K562 (cell line): ENCODE results near the gene MSH2. TPM values are rescaled to one million over a fixed set of nuclear protein-coding genes. Genes with fewer than 3 reads are reported as not detected.

Experiments used
- ATAC-seq: fragments of 200-7000 bp; cut with Tn5 transposase; 3 replicates; pipeline ENCODE4 v1.9.1; 2020; ENCODE audit warnings: moderate library complexity
- BruUV-seq: library from RNA; stranded (reverse); fragments of 400-500 nt; replicated peaks from 2 replicates; lab custom pipeline; 2021; lab: Mats Ljungman, UMichigan
- CTCF ChIA-PET: fragments of 300-600 bp; formaldehyde crosslinking; extraction: SDS; loops from one replicate; lab custom pipeline; 2021; ENCODE audit warnings: low intra/inter-chr PET ratio; lab: Yijun Ruan, JAX
- POLR2A ChIA-PET: fragments of 300-600, 350-650 bp; sonication (Branson Sonifier 250); formaldehyde crosslinking; extraction: SDS; loops from one replicate; lab custom pipeline; 2021; ENCODE audit warnings: antibody characterized with exemption, inconsistent platforms; lab: Yijun Ruan, JAX
- DNase-seq, 4 experiments: peaks; one replicate each; pipeline versions ENCODE4 v3.0.0 to v3.0.0-alpha.2; 2011 to 2018; ENCODE audit warnings: low spot score in 3 of 4, mixed read lengths in 3 of 4; ENCODE audit errors: extremely low read depth in 1 of 4
- FAIRE-seq: peaks from 2 replicates; lab custom pipeline; 2011; peaks lifted over from hg19 to GRCh38; lab: Jason Lieb, UNC
- H2AFZ ChIP-seq: 2 replicates; pipeline ENCODE4 v1.6.0; 2011; ENCODE audit warnings: low read depth, low read length, control low read depth, inconsistent platforms
- H3K27ac ChIP-seq: fragments of 200-600 bp; 3 replicates; pipeline ENCODE4 v1.8.0; 2011; ENCODE audit warnings: low read depth, mild to moderate bottlenecking, control low read depth, inconsistent platforms, low read length, moderate library complexity, mixed read lengths; ENCODE audit errors: extremely low read depth
- H3K27me3 ChIP-seq, 2 experiments: fragments of 300-600 bp in 1 of 2; 2 replicates in 1 of 2; 3 replicates in 1 of 2; pipeline versions ENCODE4 v1.6.0 to v1.8.0; 2011; ENCODE audit warnings: inconsistent platforms in 2 of 2, low read length in 2 of 2, mild to moderate bottlenecking in 1 of 2, mixed read lengths in 1 of 2, moderate library complexity in 1 of 2; ENCODE audit not compliant: control insufficient read depth in 2 of 2, insufficient read depth in 2 of 2
- H3K36me3 ChIP-seq: fragments of 300-600 bp; 3 replicates; pipeline ENCODE4 v1.8.0; 2011; ENCODE audit warnings: mild to moderate bottlenecking, low read length, inconsistent platforms; ENCODE audit not compliant: control insufficient read depth, insufficient read depth
- H3K4me1 ChIP-seq, 2 experiments: fragments of 200-600 bp in 1 of 2; replicated peaks in 1 of 2; 2 replicates in 1 of 2; 3 replicates in 1 of 2; pipeline versions ENCODE4 v1.5.1 to v1.8.0; 2011; ENCODE audit warnings: inconsistent platforms in 2 of 2, low read length in 2 of 2, mild to moderate bottlenecking in 1 of 2, mixed read lengths in 1 of 2, moderate library complexity in 1 of 2; ENCODE audit not compliant: control insufficient read depth in 2 of 2, insufficient read depth in 2 of 2
- H3K4me2 ChIP-seq: 2 replicates; pipeline ENCODE4 v1.6.1; 2011; ENCODE audit warnings: low read length, control low read depth, inconsistent platforms, mixed read lengths; ENCODE audit not compliant: insufficient read depth
- H3K4me3 ChIP-seq: fragments of 200-600 bp; sonication (generic), shearing (Covaris generic); 2 replicates; pipeline ENCODE4 v1.5.1; 2016; ENCODE audit warnings: control low read depth, inconsistent platforms
- H3K79me2 ChIP-seq: fragments of 200-600 bp; 3 replicates; pipeline ENCODE4 v1.8.0; 2011; ENCODE audit warnings: low read length, inconsistent platforms; ENCODE audit not compliant: control insufficient read depth, insufficient read depth
- H3K9ac ChIP-seq, 2 experiments: 2 replicates each; pipeline versions ENCODE4 v1.6.0 to v1.6.1; 2011; ENCODE audit warnings: low read depth in 2 of 2, low read length in 2 of 2, control low read depth in 1 of 2, inconsistent platforms in 1 of 2, mild to moderate bottlenecking in 1 of 2, mixed read lengths in 1 of 2; ENCODE audit not compliant: insufficient read depth in 1 of 2
- H3K9me1 ChIP-seq: one replicate; pipeline ENCODE4 v1.6.0; 2011; ENCODE audit warnings: inconsistent platforms, mild to moderate bottlenecking, low read length, moderate library complexity; ENCODE audit not compliant: control insufficient read depth, insufficient read depth
- H3K9me3 ChIP-seq: replicated peaks from 2 replicates; pipeline ENCODE4 v1.5.1; 2011; ENCODE audit warnings: low read depth, low read length, inconsistent platforms; ENCODE audit not compliant: control insufficient read depth, insufficient read depth
- H4K20me1 ChIP-seq: replicated peaks from 2 replicates; pipeline ENCODE4 v1.6.1; 2011; ENCODE audit warnings: low read length, inconsistent platforms, mixed read lengths; ENCODE audit not compliant: control insufficient read depth, insufficient read depth
- CBX5 ChIP-seq: IDR thresholded peaks from 2 replicates; pipeline ENCODE4 v1.6.1; 2014; ENCODE audit warnings: low read depth, borderline replicate concordance
- HDAC8 ChIP-seq: fragments of 450-650 bp; IDR thresholded peaks from 2 replicates; pipeline ENCODE4 v1.6.1; 2016; ENCODE audit warnings: mild to moderate bottlenecking, missing genetic modification characterization, moderate library complexity, missing compliant biosample characterization
- HNRNPK ChIP-seq: fragments of 200-400 bp; formaldehyde crosslinking; IDR thresholded peaks from one replicate; pipeline ENCODE4 v1.6.1; 2018; ENCODE audit warnings: mild to moderate bottlenecking, low read depth, low read length; ENCODE audit not compliant: poor library complexity, severe bottlenecking
- JUN ChIP-seq, 2 experiments: sonication (generic) in 1 of 2; formaldehyde crosslinking in 1 of 2; IDR thresholded peaks; 2 replicates each; pipeline versions ENCODE4 v1.6.1 to v1.8.0; 2012 to 2022; ENCODE audit warnings: borderline replicate concordance in 2 of 2, mild to moderate bottlenecking in 2 of 2, improper control_type of control experiment in 1 of 2, low read depth in 1 of 2, low read length in 1 of 2, missing genetic modification reagents in 1 of 2
- NONO ChIP-seq, 2 experiments: fragments of 200-400 bp in 1 of 2; fragments of 450-650 bp in 1 of 2; formaldehyde crosslinking in 1 of 2; IDR thresholded peaks; 2 replicates each; pipeline ENCODE4 v1.6.1; 2017; ENCODE audit warnings: low read depth in 2 of 2, mild to moderate bottlenecking in 2 of 2, moderate library complexity in 2 of 2, low read length in 1 of 2
- RBM25 ChIP-seq: fragments of 200-400 bp; formaldehyde crosslinking; IDR thresholded peaks from 2 replicates; pipeline ENCODE4 v1.6.1; 2018; ENCODE audit warnings: low read length, low read depth, moderate library complexity; ENCODE audit not compliant: severe bottlenecking
- SIX5 ChIP-seq, 2 experiments: IDR thresholded peaks; 2 replicates each; pipeline ENCODE4 v1.6.1; 2011; ENCODE audit warnings: low read length in 2 of 2, borderline replicate concordance in 1 of 2, low read depth in 1 of 2, mild to moderate bottlenecking in 1 of 2, moderate library complexity in 1 of 2; ENCODE audit not compliant: insufficient read depth in 1 of 2
- U2AF2 ChIP-seq: fragments of 200-400 bp; formaldehyde crosslinking; optimal IDR thresholded peaks from 2 replicates; pipeline ENCODE3; 2017; ENCODE audit warnings: low read depth, mild to moderate bottlenecking, low read length
- ZNF184 ChIP-seq: sonication (generic); formaldehyde crosslinking; IDR thresholded peaks from 2 replicates; pipeline ENCODE4 v1.5.0; 2020; ENCODE audit warnings: missing genetic modification reagents
- ZNF217 ChIP-seq: sonication (generic); formaldehyde crosslinking; IDR thresholded peaks from 2 replicates; pipeline ENCODE4 v1.8.0; 2022; ENCODE audit warnings: mild to moderate bottlenecking, missing genetic modification reagents
- ZNF3 ChIP-seq: fragments of 250-450 bp; sonication (Bioruptor Pico); IDR thresholded peaks from 2 replicates; pipeline ENCODE4 v1.5.0; 2021; ENCODE audit warnings: mild to moderate bottlenecking, moderate library complexity
- ZNF354B ChIP-seq: fragments of 250-450 bp; sonication (Bioruptor Pico); IDR thresholded peaks from 2 replicates; pipeline ENCODE4 v1.4.0; 2020
- ZNF551 ChIP-seq: fragments of 250-450 bp; sonication (Bioruptor Pico); IDR thresholded peaks from 2 replicates; pipeline ENCODE4 v1.5.0; 2021; ENCODE audit warnings: mild to moderate bottlenecking, moderate library complexity
- ZNF668 ChIP-seq: fragments of 250-450 bp; sonication (Bioruptor Pico); IDR thresholded peaks from 2 replicates; pipeline ENCODE4 v1.8.0; 2022; ENCODE audit warnings: mild to moderate bottlenecking, inconsistent platforms
- ZNF696 ChIP-seq: fragments of 250-450 bp; sonication (Bioruptor Pico); conservative IDR thresholded peaks from 2 replicates; pipeline ENCODE4 v1.4.0; 2020; ENCODE audit warnings: mild to moderate bottlenecking, moderate library complexity
- WGBS: fragments of 100-300 bp; shearing (Covaris generic); methylation state at CpG from one replicate; pipeline ENCODE4 v1.1.6; 2016; ENCODE audit warnings: low coverage, mixed read lengths; ENCODE audit not compliant: insufficient coverage; ENCODE audit errors: missing lambda C conversion rate; 5-methylcytosine and 5-hydroxymethylcytosine counted together
- in situ Hi-C: fragments of 300-500 bp; cut with MboI; formaldehyde crosslinking; loops from 4 replicates; pipeline ENCODE4 v1.15.0; 2018; ENCODE audit warnings: inconsistent platforms, mixed read lengths
- intact Hi-C: fragments of 100-400 bp; cut with micrococcal nuclease; formaldehyde crosslinking; loops from 2 replicates; pipeline ENCODE4 v1.14.2; 2022
- polyA plus RNA-seq, 8 experiments: library from polyadenylated mRNA; depleted of rRNA in 4 of 8; stranded (reverse) in 5 of 8; unstranded in 3 of 8; fragments of >200 nt; fragmentation: Nextera tagmentation in 2 of 8; fragmentation: Illumina TruSeq in 1 of 8; extraction: Ambion mirVana in 2 of 8; extraction: Trizol in 1 of 8; gene quantifications; 2 replicates each; pipeline versions ENCODE4 v1.2.1 to v1.2.3, GENCODE V29; 2011 to 2014; ENCODE audit warnings: inconsistent platforms in 1 of 8, missing spikeins in 1 of 8
- total RNA-seq, 7 experiments: library from RNA; depleted of rRNA in 6 of 7; stranded (reverse); fragments of >200 nt in 6 of 7; fragmentation: Illumina TruSeq in 2 of 7; extraction: Trizol in 2 of 7; gene quantifications; 2 replicates each; pipeline versions ENCODE4 v1.2.1 to v1.2.3, GENCODE V29; 2011 to 2021; ENCODE audit warnings: low replicate concordance in 1 of 7
- TF ChIP-seq, protein P1 (sequence below): sonication (generic); formaldehyde crosslinking; IDR thresholded peaks from 2 replicates; pipeline ENCODE4 v1.5.0; 2020; ENCODE audit warnings: missing genetic modification reagents
- TF ChIP-seq, protein P2 (sequence below), 2 experiments: fragments of 450-650 bp; IDR thresholded peaks; 2 replicates each; pipeline ENCODE4 v1.6.1; 2016
- TF ChIP-seq, protein P3 (sequence below): fragments of 450-650 bp; IDR thresholded peaks from 2 replicates; pipeline ENCODE4 v1.6.1; 2017; ENCODE audit warnings: antibody characterized with exemption

The MSH2 gene
- total and polyA plus RNA-seq, 9 of the 15 experiments (the other 6 are each of a cell fraction or from before 2014, with no cell fraction given), result 51.8 to 139 (median 113) TPM

DNA sequence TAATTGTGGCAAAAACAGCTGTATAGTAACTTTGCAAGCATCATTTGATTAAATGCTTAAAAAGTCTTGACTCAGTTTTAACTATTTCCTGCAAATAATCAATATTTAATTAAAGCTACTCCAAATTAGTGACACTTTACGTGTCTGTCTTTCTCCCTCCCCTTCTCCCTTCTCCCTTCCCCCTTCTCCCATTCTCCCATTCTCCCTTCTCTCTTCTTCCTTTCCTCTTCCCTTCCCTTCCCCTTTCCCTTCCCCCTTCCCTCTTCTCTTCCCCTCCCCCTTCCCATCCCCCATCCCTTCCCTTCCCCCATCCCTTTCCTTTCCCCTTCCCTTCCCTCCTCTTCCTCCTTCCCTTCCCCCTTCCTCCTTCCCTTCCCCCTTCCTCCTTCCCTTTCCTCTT is 76.9 kb downstream of the MSH2 start (continued):
- TF ChIP-seq NONO (IDR thresholded peaks at IDR 0.05; ENCODE audit: low read depth in 2 of 2, low read length in 1 of 2) (no peak), HDAC8 (tag) (no peak)

DNA sequence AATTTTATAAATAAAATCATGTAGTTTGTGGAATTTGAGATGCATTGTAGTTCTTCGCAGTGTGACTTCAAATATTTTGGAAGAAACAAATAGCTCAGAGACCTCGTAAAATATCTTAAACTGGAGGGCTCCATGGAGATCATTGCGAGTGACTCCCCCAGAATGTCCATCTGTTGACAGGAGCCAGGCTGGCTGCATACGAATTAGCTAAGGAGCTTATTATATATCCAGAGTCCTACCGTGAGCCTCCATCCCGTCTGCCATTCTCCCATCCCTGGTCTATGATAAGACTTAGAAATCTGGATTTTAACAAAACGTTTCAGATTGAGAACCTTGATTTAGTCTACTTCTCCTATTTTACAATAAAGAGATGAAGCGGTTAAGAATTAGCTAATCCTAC is 80.2 kb downstream of the MSH2 start:
- Histone ChIP-seq H3K9me1 (no peaks in the 10 kb centered on the region), H3K9ac (no peak overlapping the region), H4K20me1 (no peaks in the 10 kb centered on the region), H2AFZ (no peak overlapping the region), H3K79me2 (no peaks in the 10 kb centered on the region), H3K4me2 (no peak overlapping the region), H3K27me3 (no peaks in the 10 kb centered on the region), H3K9me3 (no peaks in the 10 kb centered on the region), H3K27ac (no peak overlapping the region), H3K4me3 (no peak overlapping the region), H3K36me3 (peaks cover 57% of the 10 kb centered on the region), H3K4me1 (peaks cover 4 to 11% of the 10 kb centered on the region in 2 experiments; a peak in 4 of 5 replicates)
- CTCF ChIA-PET, result no interaction called here
- intact Hi-C loops (no loop called here), in situ Hi-C loops (no loop called here)
- POLR2A ChIA-PET, result interaction anchor here (0.8 kb wide), 1 partner anchor 68 kb away, joined by 3 read pairs; no protein-coding TSS in a partner anchor
- 86% methylated on average over 8 of the region's 8 CpGs for WGBS
- DNase-seq (no peak), ATAC-seq (no peak), FAIRE-seq (no peak)
- no TSS peak for BruUV-seq
- TF ChIP-seq ZNF184 (CRISPR knock-in tag) (no peak), SIX5 (IDR thresholded peaks at IDR 0.05; ENCODE audit: borderline replicate concordance in 1 of 2, insufficient read depth in 1 of 2, low read depth in 1 of 2, low read length in 2 of 2) (no peak), ZNF354B (CRISPR knock-in tag) (no peak), ZNF217 (no peak), RBM25 (no peak), CBX5 (no peak), ZNF551 (CRISPR knock-in tag) (no peak), ZNF668 (no peak), HNRNPK (no peak), ZNF696 (CRISPR knock-in tag) (no peak), JUN (IDR thresholded peaks at IDR 0.05; ENCODE audit: borderline replicate concordance, low read depth, low read length) (no peak), JUN (CRISPR knock-in tag; IDR thresholded peaks at IDR 0.05; ENCODE audit: borderline replicate concordance) (no peak), ZNF3 (CRISPR knock-in tag) (no peak), U2AF2 (no peak)
- TF ChIP-seq, protein P1, sequence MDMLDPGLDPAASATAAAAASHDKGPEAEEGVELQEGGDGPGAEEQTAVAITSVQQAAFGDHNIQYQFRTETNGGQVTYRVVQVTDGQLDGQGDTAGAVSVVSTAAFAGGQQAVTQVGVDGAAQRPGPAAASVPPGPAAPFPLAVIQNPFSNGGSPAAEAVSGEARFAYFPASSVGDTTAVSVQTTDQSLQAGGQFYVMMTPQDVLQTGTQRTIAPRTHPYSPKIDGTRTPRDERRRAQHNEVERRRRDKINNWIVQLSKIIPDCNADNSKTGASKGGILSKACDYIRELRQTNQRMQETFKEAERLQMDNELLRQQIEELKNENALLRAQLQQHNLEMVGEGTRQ (CRISPR knock-in tag), result no peak
- TF ChIP-seq, protein P2, sequence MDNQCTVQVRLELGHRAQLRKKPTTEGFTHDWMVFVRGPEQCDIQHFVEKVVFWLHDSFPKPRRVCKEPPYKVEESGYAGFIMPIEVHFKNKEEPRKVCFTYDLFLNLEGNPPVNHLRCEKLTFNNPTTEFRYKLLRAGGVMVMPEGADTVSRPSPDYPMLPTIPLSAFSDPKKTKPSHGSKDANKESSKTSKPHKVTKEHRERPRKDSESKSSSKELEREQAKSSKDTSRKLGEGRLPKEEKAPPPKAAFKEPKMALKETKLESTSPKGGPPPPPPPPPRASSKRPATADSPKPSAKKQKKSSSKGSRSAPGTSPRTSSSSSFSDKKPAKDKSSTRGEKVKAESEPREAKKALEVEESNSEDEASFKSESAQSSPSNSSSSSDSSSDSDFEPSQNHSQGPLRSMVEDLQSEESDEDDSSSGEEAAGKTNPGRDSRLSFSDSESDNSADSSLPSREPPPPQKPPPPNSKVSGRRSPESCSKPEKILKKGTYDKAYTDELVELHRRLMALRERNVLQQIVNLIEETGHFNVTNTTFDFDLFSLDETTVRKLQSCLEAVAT (IDR thresholded peaks at IDR 0.05), result no peak
- TF ChIP-seq, protein P3, sequence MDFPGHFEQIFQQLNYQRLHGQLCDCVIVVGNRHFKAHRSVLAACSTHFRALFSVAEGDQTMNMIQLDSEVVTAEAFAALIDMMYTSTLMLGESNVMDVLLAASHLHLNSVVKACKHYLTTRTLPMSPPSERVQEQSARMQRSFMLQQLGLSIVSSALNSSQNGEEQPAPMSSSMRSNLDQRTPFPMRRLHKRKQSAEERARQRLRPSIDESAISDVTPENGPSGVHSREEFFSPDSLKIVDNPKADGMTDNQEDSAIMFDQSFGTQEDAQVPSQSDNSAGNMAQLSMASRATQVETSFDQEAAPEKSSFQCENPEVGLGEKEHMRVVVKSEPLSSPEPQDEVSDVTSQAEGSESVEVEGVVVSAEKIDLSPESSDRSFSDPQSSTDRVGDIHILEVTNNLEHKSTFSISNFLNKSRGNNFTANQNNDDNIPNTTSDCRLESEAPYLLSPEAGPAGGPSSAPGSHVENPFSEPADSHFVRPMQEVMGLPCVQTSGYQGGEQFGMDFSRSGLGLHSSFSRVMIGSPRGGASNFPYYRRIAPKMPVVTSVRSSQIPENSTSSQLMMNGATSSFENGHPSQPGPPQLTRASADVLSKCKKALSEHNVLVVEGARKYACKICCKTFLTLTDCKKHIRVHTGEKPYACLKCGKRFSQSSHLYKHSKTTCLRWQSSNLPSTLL, result no peak
